ENCODE data around the gene VSTM2L.

The VSTM2L gene

GRCh38 chr20:37915434-37915787 is 12.5 kb downstream of the VSTM2L start:
- no peak for FAIRE-seq
- DNase-seq (ENCODE audit: extremely low spot score, insufficient read length, low read depth), result no peak

- FAIRE-seq, result no peak
- no peak for DNase-seq (ENCODE audit: extremely low spot score, insufficient read length, low read depth)
Observed at GRCh38 chr20:37915800-37916570, 13.1 kb downstream of the VSTM2L start.

- no peak for FAIRE-seq
- DNase-seq (ENCODE audit: extremely low spot score, insufficient read length, low read depth), result no peak
Observed at GRCh38 chr20:37917461-37917860, 14.5 kb downstream of the VSTM2L start.

- FAIRE-seq (no peak), DNase-seq (ENCODE audit: extremely low spot score, insufficient read length, low read depth) (no peak)
Observed at GRCh38 chr20:37918035-37918434, 15.1 kb downstream of the VSTM2L start.

- no peak for FAIRE-seq
- DNase-seq (ENCODE audit: extremely low spot score, insufficient read length, low read depth), result no peak
Observed at GRCh38 chr20:37919389-37920040, 16.6 kb downstream of the VSTM2L start.

GRCh38 chr20:37920270-37920669 is 17.3 kb downstream of the VSTM2L start:
- DNase-seq (ENCODE audit: extremely low spot score, insufficient read length, low read depth) (no peak), FAIRE-seq (no peak)

GRCh38 chr20:37920679-37921322 is 17.9 kb downstream of the VSTM2L start:
- DNase-seq (ENCODE audit: extremely low spot score, insufficient read length, low read depth) (no peak), FAIRE-seq (no peak)

GRCh38 chr20:37921341-37921929 is 18.5 kb downstream of the VSTM2L start:
- no peak for DNase-seq (ENCODE audit: extremely low spot score, insufficient read length, low read depth)
- FAIRE-seq, result peak; percentile 60

GRCh38 chr20:37922016-37922415 is 19.1 kb downstream of the VSTM2L start:
- DNase-seq (ENCODE audit: extremely low spot score, insufficient read length, low read depth) (no peak), FAIRE-seq (peak; percentile 89)

GRCh38 chr20:37925265-37926165 is 22.6 kb downstream of the VSTM2L start:
- DNase-seq (ENCODE audit: extremely low spot score, insufficient read length, low read depth), result no peak
- no peak for FAIRE-seq

GRCh38 chr20:37926612-37927011 is 23.7 kb downstream of the VSTM2L start:
- no peak for FAIRE-seq
- no peak for DNase-seq (ENCODE audit: extremely low spot score, insufficient read length, low read depth)

GRCh38 chr20:37927410-37928095 is 24.6 kb downstream of the VSTM2L start:
- no peak for DNase-seq (ENCODE audit: extremely low spot score, insufficient read length, low read depth)
- FAIRE-seq, result no peak

GRCh38 chr20:37928996-37929682 is 26.2 kb downstream of the VSTM2L start:
- DNase-seq (ENCODE audit: extremely low spot score, insufficient read length, low read depth) (no peak), FAIRE-seq (no peak)

- no peak for DNase-seq (ENCODE audit: extremely low spot score, insufficient read length, low read depth)
- FAIRE-seq, result no peak
Observed at GRCh38 chr20:37929683-37930014, 26.7 kb downstream of the VSTM2L start.

GRCh38 chr20:37931153-37931922 is 28.4 kb downstream of the VSTM2L start:
- DNase-seq (ENCODE audit: extremely low spot score, insufficient read length, low read depth) (no peak), FAIRE-seq (no peak)

GRCh38 chr20:37932074-37932473 is 29.1 kb downstream of the VSTM2L start:
- DNase-seq (ENCODE audit: extremely low spot score, insufficient read length, low read depth) (no peak), FAIRE-seq (no peak)

GRCh38 chr20:37932919-37933318 is 30.0 kb downstream of the VSTM2L start:
- FAIRE-seq (no peak), DNase-seq (ENCODE audit: extremely low spot score, insufficient read length, low read depth) (no peak)

Data from GM18507 (cell line).